ENCODE data around the gene RGS14.

Gene RGS14

GRCh38 chr5:177356746-177357145 is 978 bp upstream of the RGS14 start:
- H3K4me2 ChIP-seq (ENCODE audit: low read length) = peak overlapping the region; percentile 90

GRCh38 chr5:177357146-177357458 is 622 bp upstream of the RGS14 start:
- H3K27ac ChIP-seq (ENCODE audit: low read depth, low read length) = peak overlapping the region; percentile 65
- H3K9me2 ChIP-seq (replicated peaks; ENCODE audit: control insufficient read depth, low read length) = no peaks in the 10 kb centered on the region
- H3K4me2 ChIP-seq (ENCODE audit: low read length) = peak overlapping the region; percentile 90

More at GRCh38 chr5:177356746-177357145, 978 bp upstream of the RGS14 start:
- H3K9me2 ChIP-seq (replicated peaks; ENCODE audit: control insufficient read depth, low read length) = no peaks in the 10 kb centered on the region
- H3K27ac ChIP-seq (ENCODE audit: low read depth, low read length) = no peak overlapping the region
- no peak for TF ChIP-seq CTCF (IDR thresholded peaks at IDR 0.05; ENCODE audit: low read depth, low read length, poor library complexity, severe bottlenecking)
- TF ChIP-seq EZH2phosphoT487 (IDR thresholded peaks at IDR 0.05; ENCODE audit: borderline replicate concordance, low read length) = no peak
- H3K4me1 ChIP-seq (ENCODE audit: control insufficient read depth, low read length) = peaks cover 61% of the 10 kb centered on the region
- H4K20me1 ChIP-seq (ENCODE audit: control insufficient read depth, insufficient read depth, low read depth, low read length) = no peaks in the 10 kb centered on the region
- no peaks in the 10 kb centered on the region for H3K27me3 ChIP-seq (ENCODE audit: control insufficient read depth, low read length)
- H3K79me2 ChIP-seq (ENCODE audit: control insufficient read depth, low read length) = peaks cover 13% of the 10 kb centered on the region
- H3K36me3 ChIP-seq (ENCODE audit: control insufficient read depth, low read length) = no peaks in the 10 kb centered on the region
- H3K4me3 ChIP-seq (ENCODE audit: low read length) = peak overlapping the region; percentile 91
- H3K9me3 ChIP-seq (ENCODE audit: control insufficient read depth, insufficient read depth, low read length) = peaks cover 4% of the 10 kb centered on the region; the same call in 1 of the 2 replicates
- H3F3A ChIP-seq (ENCODE audit: control insufficient read depth, insufficient read depth) = peaks cover 4% of the 10 kb centered on the region; the same call in 1 of the 2 replicates

GRCh38 chr5:177358370-177358819 is 671 bp downstream of the RGS14 start:
- no peaks in the 10 kb centered on the region for H3K36me3 ChIP-seq (ENCODE audit: control insufficient read depth, low read length)
- peak overlapping the region; percentile 91 for H3K4me3 ChIP-seq (ENCODE audit: low read length)
- no peaks in the 10 kb centered on the region for H3K27me3 ChIP-seq (ENCODE audit: control insufficient read depth, low read length)
- no peaks in the 10 kb centered on the region for H4K20me1 ChIP-seq (ENCODE audit: control insufficient read depth, insufficient read depth, low read depth, low read length)
- peaks cover 13% of the 10 kb centered on the region for H3K79me2 ChIP-seq (ENCODE audit: control insufficient read depth, low read length)
- H3K9me2 ChIP-seq (replicated peaks; ENCODE audit: control insufficient read depth, low read length) = no peaks in the 10 kb centered on the region
- TF ChIP-seq EZH2phosphoT487 (IDR thresholded peaks at IDR 0.05; ENCODE audit: borderline replicate concordance, low read length) (no peak), CTCF (IDR thresholded peaks at IDR 0.05; ENCODE audit: low read depth, low read length, poor library complexity, severe bottlenecking) (no peak)
- peak overlapping the region; percentile 65 for H3K27ac ChIP-seq (ENCODE audit: low read depth, low read length)
- peak overlapping the region; percentile 90 for H3K4me2 ChIP-seq (ENCODE audit: low read length)
- H3K4me1 ChIP-seq (ENCODE audit: control insufficient read depth, low read length) = peaks cover 71% of the 10 kb centered on the region
- H3K9me3 ChIP-seq (ENCODE audit: control insufficient read depth, insufficient read depth, low read length) = peaks cover 4% of the 10 kb centered on the region; the same call in 1 of the 2 replicates
- H3F3A ChIP-seq (ENCODE audit: control insufficient read depth, insufficient read depth) = peaks cover 8% of the 10 kb centered on the region

More at GRCh38 chr5:177357146-177357458, 622 bp upstream of the RGS14 start:
- Histone ChIP-seq H4K20me1 (ENCODE audit: control insufficient read depth, insufficient read depth, low read depth, low read length) (no peaks in the 10 kb centered on the region), H3K27me3 (ENCODE audit: control insufficient read depth, low read length) (no peaks in the 10 kb centered on the region), H3K79me2 (ENCODE audit: control insufficient read depth, low read length) (peaks cover 13% of the 10 kb centered on the region), H3K9me3 (ENCODE audit: control insufficient read depth, insufficient read depth, low read length) (peaks cover 4% of the 10 kb centered on the region; the same call in 1 of the 2 replicates), H3F3A (ENCODE audit: control insufficient read depth, insufficient read depth) (peaks cover 6% of the 10 kb centered on the region), H3K4me3 (ENCODE audit: low read length) (peak overlapping the region; percentile 91), H3K4me1 (ENCODE audit: control insufficient read depth, low read length) (peaks cover 62% of the 10 kb centered on the region), H3K36me3 (ENCODE audit: control insufficient read depth, low read length) (no peaks in the 10 kb centered on the region)
- TF ChIP-seq EZH2phosphoT487 (IDR thresholded peaks at IDR 0.05; ENCODE audit: borderline replicate concordance, low read length) (no peak), CTCF (IDR thresholded peaks at IDR 0.05; ENCODE audit: low read depth, low read length, poor library complexity, severe bottlenecking) (no peak)

Measured in DOHH2 (cell line).